ENCODE data around the gene APOH.

APOH gene

DNA sequence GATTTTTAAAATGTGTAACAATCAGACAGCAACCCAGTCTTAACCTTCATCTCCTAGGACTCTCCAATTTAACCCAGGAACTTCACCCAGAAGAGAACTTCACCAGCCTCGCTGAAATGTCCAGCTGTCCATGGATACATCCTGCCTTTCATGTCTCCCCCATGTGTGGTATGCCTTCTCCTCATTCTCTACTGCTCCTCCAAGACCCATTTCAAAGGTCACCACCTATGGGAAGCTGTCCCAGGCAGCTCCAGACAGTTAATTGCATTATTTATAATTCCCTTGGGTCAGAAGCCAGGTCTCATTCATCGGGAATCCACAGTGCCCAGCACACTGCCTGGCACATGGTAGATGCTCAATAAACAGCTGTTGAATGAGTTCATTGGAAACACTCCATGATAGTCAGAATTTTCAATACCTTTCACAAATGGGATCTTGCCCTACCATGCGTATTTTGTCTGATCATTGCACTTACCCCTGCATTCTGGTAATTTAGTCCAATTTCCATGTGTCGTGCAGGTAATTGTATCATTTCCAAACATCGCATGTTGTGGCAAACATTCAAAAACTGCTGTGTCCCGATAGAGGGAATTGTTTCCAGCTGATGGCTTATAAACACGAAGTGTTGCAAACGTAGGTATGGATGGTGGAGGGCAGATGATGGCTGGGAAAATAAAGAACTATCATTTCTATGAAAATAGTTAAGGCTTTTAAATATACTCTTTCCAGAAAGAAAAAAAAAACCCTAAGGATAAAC lies 9.0 kb downstream of the APOH start:
- Histone ChIP-seq H3K27ac (replicated peaks; ENCODE audit: low read length) (no peak overlapping the region), H4K8ac (ENCODE audit: low read depth, low read length) (no peak overlapping the region), H3K9ac (ENCODE audit: low read depth, low read length, poor library complexity) (no peak overlapping the region), H3K4me2 (ENCODE audit: insufficient read depth, low read length, poor library complexity, severe bottlenecking) (no peak overlapping the region), H3K4me3 (ENCODE audit: low read length in 2 of 2) (no peak overlapping the region), H3K36me3 (replicated peaks in 1 of 2; ENCODE audit: control insufficient read depth in 2 of 2, insufficient read depth in 2 of 2, low read length in 2 of 2) (no peaks in the 10 kb centered on the region), H2BK5ac (ENCODE audit: low read length) (no peak overlapping the region), H4K91ac (ENCODE audit: low read depth, low read length, poor library complexity) (no peak overlapping the region), H2BK120ac (ENCODE audit: low read depth, low read length) (no peak overlapping the region), H3K79me1 (ENCODE audit: low read depth, low read length) (no peaks in the 10 kb centered on the region), H2BK12ac (ENCODE audit: low read length) (no peak overlapping the region), H2AFZ (ENCODE audit: low read length) (no peak overlapping the region), H2AK5ac (ENCODE audit: low read depth, low read length) (no peak overlapping the region), H3K27me3 (ENCODE audit: control insufficient read depth in 3 of 3, insufficient read depth in 3 of 3, low read depth in 1 of 3, low read length in 3 of 3) (peaks cover 0 to 4% (median 0%) of the 10 kb centered on the region in 3 experiments), H3K18ac (ENCODE audit: low read length) (no peak overlapping the region), H3K23ac (ENCODE audit: low read depth, low read length, poor library complexity) (no peak overlapping the region), H3K14ac (ENCODE audit: low read length) (no peak overlapping the region), H2BK15ac (ENCODE audit: low read length) (no peak overlapping the region), H3K4me1 (ENCODE audit: control insufficient read depth in 2 of 2, insufficient read depth in 1 of 2, low read depth in 1 of 2, low read length in 2 of 2) (no peaks in the 10 kb centered on the region), H3K9me3 (replicated peaks in 1 of 2; ENCODE audit: control insufficient read depth in 2 of 2, insufficient read depth in 1 of 2, low read depth in 1 of 2, low read length in 2 of 2) (peaks cover 0 to 1% of the 10 kb centered on the region in 2 donors), H3K4ac (ENCODE audit: low read length) (no peak overlapping the region)
- WGBS, 2 donors (ENCODE audit: extremely low coverage in 2 of 2, insufficient read length in 2 of 2, insufficient replicate concordance in 1 of 2): no CpG with 5 or more reads among the region's 8 CpGs
- DNase-seq (ENCODE audit: low spot score): no peak

DNA sequence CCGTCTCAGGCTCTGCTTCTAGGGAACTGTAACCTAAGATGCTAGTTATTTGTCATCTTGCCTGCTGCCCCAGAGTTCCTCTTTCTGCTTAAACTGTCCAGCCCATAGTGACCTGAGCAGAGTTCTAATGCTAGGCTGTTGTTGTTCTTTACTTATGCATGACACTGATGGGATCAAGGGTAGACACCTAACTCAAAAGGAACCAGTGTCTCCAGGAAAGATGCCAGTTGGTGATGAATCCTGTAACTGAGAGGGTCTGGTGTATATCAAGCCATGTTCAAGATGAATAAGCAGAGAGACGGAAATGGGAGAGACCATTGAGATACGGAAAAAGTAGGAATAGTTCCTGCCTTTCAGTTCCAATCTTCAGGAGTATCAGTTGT lies 13.7 kb downstream of the APOH start:
- no peak overlapping the region for H2BK5ac ChIP-seq (ENCODE audit: low read length)
- no peak overlapping the region for H2AFZ ChIP-seq (ENCODE audit: low read length)
- no peak overlapping the region for H2AK5ac ChIP-seq (ENCODE audit: low read depth, low read length)
- H3K4ac ChIP-seq (ENCODE audit: low read length): no peak overlapping the region
- no CpG with 5 or more reads among the region's 3 CpGs for WGBS, 2 donors (ENCODE audit: extremely low coverage in 2 of 2, insufficient read length in 2 of 2, insufficient replicate concordance in 1 of 2)
- H2BK15ac ChIP-seq (ENCODE audit: low read length): no peak overlapping the region
- H3K4me1 ChIP-seq (ENCODE audit: control insufficient read depth in 2 of 2, insufficient read depth in 1 of 2, low read depth in 1 of 2, low read length in 2 of 2): no peaks in the 10 kb centered on the region
- H3K36me3 ChIP-seq (replicated peaks in 1 of 2; ENCODE audit: control insufficient read depth in 2 of 2, insufficient read depth in 2 of 2, low read length in 2 of 2): no peaks in the 10 kb centered on the region
- no peak overlapping the region for H3K18ac ChIP-seq (ENCODE audit: low read length)
- no peak overlapping the region for H4K8ac ChIP-seq (ENCODE audit: low read depth, low read length)
- H3K9me3 ChIP-seq (replicated peaks in 1 of 2; ENCODE audit: control insufficient read depth in 2 of 2, insufficient read depth in 1 of 2, low read depth in 1 of 2, low read length in 2 of 2): no peaks in the 10 kb centered on the region
- no peaks in the 10 kb centered on the region for H3K79me1 ChIP-seq (ENCODE audit: low read depth, low read length)
- H3K14ac ChIP-seq (ENCODE audit: low read length): no peak overlapping the region
- no peak overlapping the region for H3K9ac ChIP-seq (ENCODE audit: low read depth, low read length, poor library complexity)
- DNase-seq (ENCODE audit: low spot score): no peak
- H3K4me3 ChIP-seq (ENCODE audit: low read length in 2 of 2): no peak overlapping the region
- H3K27ac ChIP-seq (replicated peaks; ENCODE audit: low read length): no peak overlapping the region
- H3K27me3 ChIP-seq (ENCODE audit: control insufficient read depth in 3 of 3, insufficient read depth in 3 of 3, low read depth in 1 of 3, low read length in 3 of 3): peaks cover 0 to 4% (median 0%) of the 10 kb centered on the region in 3 experiments
- H3K23ac ChIP-seq (ENCODE audit: low read depth, low read length, poor library complexity): no peak overlapping the region
- no peak overlapping the region for H2BK12ac ChIP-seq (ENCODE audit: low read length)
- H3K4me2 ChIP-seq (ENCODE audit: insufficient read depth, low read length, poor library complexity, severe bottlenecking): no peak overlapping the region
- no peak overlapping the region for H4K91ac ChIP-seq (ENCODE audit: low read depth, low read length, poor library complexity)
- no peak overlapping the region for H2BK120ac ChIP-seq (ENCODE audit: low read depth, low read length)

DNA sequence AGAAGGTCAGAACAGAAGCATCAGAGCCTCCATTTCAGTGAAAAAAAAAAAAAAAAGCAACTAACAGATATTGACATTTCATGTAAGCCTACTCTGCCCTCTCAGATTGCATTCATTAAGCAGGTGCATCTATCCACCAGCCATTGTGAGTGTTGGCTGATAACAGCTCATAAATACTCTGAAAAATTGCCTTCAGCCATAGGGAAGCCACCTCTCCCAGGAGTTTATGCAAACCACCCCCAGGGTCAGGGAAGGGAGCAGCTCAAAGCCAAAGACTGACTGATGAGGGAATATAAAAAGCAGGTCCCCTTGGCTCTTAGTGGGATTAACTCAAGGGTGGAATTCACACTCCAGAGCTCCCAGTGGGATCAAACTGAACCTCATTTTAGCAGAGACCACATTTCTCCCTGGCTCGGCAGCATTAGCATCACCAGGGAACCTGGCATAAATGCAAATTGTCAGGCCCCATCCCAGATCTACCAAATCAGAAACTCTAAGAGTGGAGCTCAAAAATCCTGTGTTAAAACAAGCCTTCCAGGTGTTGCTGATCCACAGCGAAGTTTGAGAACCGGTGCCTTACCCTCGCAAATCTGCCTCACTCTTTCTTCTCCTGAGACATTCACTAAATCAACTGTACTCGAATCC lies 14.2 kb downstream of the APOH start:
- Histone ChIP-seq H2BK120ac (ENCODE audit: low read depth, low read length) (no peak overlapping the region), H3K23ac (ENCODE audit: low read depth, low read length, poor library complexity) (no peak overlapping the region), H4K8ac (ENCODE audit: low read depth, low read length) (no peak overlapping the region), H2BK12ac (ENCODE audit: low read length) (no peak overlapping the region), H3K14ac (ENCODE audit: low read length) (no peak overlapping the region), H2AFZ (ENCODE audit: low read length) (no peak overlapping the region), H3K9me3 (replicated peaks in 1 of 2; ENCODE audit: control insufficient read depth in 2 of 2, insufficient read depth in 1 of 2, low read depth in 1 of 2, low read length in 2 of 2) (no peaks in the 10 kb centered on the region), H2BK15ac (ENCODE audit: low read length) (no peak overlapping the region), H3K4ac (ENCODE audit: low read length) (no peak overlapping the region), H2AK5ac (ENCODE audit: low read depth, low read length) (no peak overlapping the region), H3K9ac (ENCODE audit: low read depth, low read length, poor library complexity) (no peak overlapping the region), H4K91ac (ENCODE audit: low read depth, low read length, poor library complexity) (no peak overlapping the region), H3K79me1 (ENCODE audit: low read depth, low read length) (no peaks in the 10 kb centered on the region), H3K18ac (ENCODE audit: low read length) (no peak overlapping the region), H3K4me3 (ENCODE audit: low read length in 2 of 2) (no peak overlapping the region), H3K27ac (replicated peaks; ENCODE audit: low read length) (no peak overlapping the region), H3K4me1 (ENCODE audit: control insufficient read depth in 2 of 2, insufficient read depth in 1 of 2, low read depth in 1 of 2, low read length in 2 of 2) (no peaks in the 10 kb centered on the region), H2BK5ac (ENCODE audit: low read length) (no peak overlapping the region), H3K27me3 (ENCODE audit: control insufficient read depth in 3 of 3, insufficient read depth in 3 of 3, low read depth in 1 of 3, low read length in 3 of 3) (no peaks in the 10 kb centered on the region), H3K36me3 (replicated peaks in 1 of 2; ENCODE audit: control insufficient read depth in 2 of 2, insufficient read depth in 2 of 2, low read length in 2 of 2) (no peaks in the 10 kb centered on the region), H3K4me2 (ENCODE audit: insufficient read depth, low read length, poor library complexity, severe bottlenecking) (no peak overlapping the region)
- WGBS, 2 donors (ENCODE audit: extremely low coverage in 2 of 2, insufficient read length in 2 of 2, insufficient replicate concordance in 1 of 2): no CpG with 5 or more reads among the region's 5 CpGs
- no peak for DNase-seq (ENCODE audit: low spot score)

DNA sequence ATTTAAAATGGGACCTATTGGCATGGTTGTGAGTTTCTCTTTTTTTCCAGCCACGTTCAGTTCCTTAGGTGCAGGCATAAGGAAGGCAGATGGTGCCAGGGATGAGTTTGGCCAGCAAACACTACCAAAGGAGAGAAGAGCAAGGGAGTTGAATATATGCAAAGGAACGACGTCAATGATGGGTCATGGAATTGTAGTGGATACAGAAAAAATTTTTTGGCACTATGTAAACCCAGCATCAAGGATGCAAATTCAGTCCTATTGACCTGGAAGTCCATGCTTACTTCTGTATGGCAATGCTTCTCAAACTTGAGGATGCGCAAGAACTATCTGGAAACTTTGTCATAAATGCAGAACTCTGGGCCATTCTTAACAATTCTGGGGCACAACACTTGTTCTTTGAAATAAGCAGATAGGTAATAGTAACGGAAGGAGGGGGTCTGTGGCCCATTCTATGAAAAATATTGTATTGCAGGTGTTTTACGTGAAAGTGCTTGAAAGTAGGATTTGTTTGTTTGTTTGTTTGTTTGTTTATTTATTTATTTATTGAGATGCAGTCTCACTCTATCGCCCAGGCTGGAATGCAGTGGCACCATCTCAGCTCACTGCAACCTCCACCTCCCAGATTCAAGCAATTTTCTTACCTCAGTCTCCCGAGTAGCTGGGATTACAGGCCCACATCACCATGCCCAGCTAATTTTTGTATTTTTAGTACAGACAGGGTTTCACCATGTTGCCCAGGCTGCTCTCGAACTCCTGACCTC lies 18.0 kb downstream of the APOH start:
- no peak overlapping the region for H2AFZ ChIP-seq (ENCODE audit: low read length)
- no peak overlapping the region for H2BK12ac ChIP-seq (ENCODE audit: low read length)
- no peak overlapping the region for H4K8ac ChIP-seq (ENCODE audit: low read depth, low read length)
- H2BK120ac ChIP-seq (ENCODE audit: low read depth, low read length): no peak overlapping the region
- H3K36me3 ChIP-seq (replicated peaks in 1 of 2; ENCODE audit: control insufficient read depth in 2 of 2, insufficient read depth in 2 of 2, low read length in 2 of 2): no peaks in the 10 kb centered on the region
- no peak overlapping the region for H2BK15ac ChIP-seq (ENCODE audit: low read length)
- H3K4me1 ChIP-seq (ENCODE audit: control insufficient read depth in 2 of 2, insufficient read depth in 1 of 2, low read depth in 1 of 2, low read length in 2 of 2): no peaks in the 10 kb centered on the region
- H3K27ac ChIP-seq (replicated peaks; ENCODE audit: low read length): no peak overlapping the region
- H3K79me1 ChIP-seq (ENCODE audit: low read depth, low read length): no peaks in the 10 kb centered on the region
- no peak overlapping the region for H2BK5ac ChIP-seq (ENCODE audit: low read length)
- H3K18ac ChIP-seq (ENCODE audit: low read length): no peak overlapping the region
- H3K4me2 ChIP-seq (ENCODE audit: insufficient read depth, low read length, poor library complexity, severe bottlenecking): no peak overlapping the region
- no peaks in the 10 kb centered on the region for H3K27me3 ChIP-seq (ENCODE audit: control insufficient read depth in 3 of 3, insufficient read depth in 3 of 3, low read depth in 1 of 3, low read length in 3 of 3)
- no peak for DNase-seq (ENCODE audit: low spot score)
- no peaks in the 10 kb centered on the region for H3K9me3 ChIP-seq (replicated peaks in 1 of 2; ENCODE audit: control insufficient read depth in 2 of 2, insufficient read depth in 1 of 2, low read depth in 1 of 2, low read length in 2 of 2)
- no peak overlapping the region for H4K91ac ChIP-seq (ENCODE audit: low read depth, low read length, poor library complexity)
- WGBS, 2 donors (ENCODE audit: extremely low coverage in 2 of 2, insufficient read length in 2 of 2, insufficient replicate concordance in 1 of 2): no CpG with 5 or more reads among the region's 9 CpGs
- no peak overlapping the region for H3K14ac ChIP-seq (ENCODE audit: low read length)
- no peak overlapping the region for H3K4ac ChIP-seq (ENCODE audit: low read length)
- H3K9ac ChIP-seq (ENCODE audit: low read depth, low read length, poor library complexity): no peak overlapping the region
- H3K23ac ChIP-seq (ENCODE audit: low read depth, low read length, poor library complexity): no peak overlapping the region
- H3K4me3 ChIP-seq (ENCODE audit: low read length in 2 of 2): no peak overlapping the region
- H2AK5ac ChIP-seq (ENCODE audit: low read depth, low read length): no peak overlapping the region
